ENCODE measurements around the gene PERM1. TPM values are rescaled to one million over a fixed set of nuclear protein-coding genes. Genes with fewer than 3 reads are reported as not detected.

Gene PERM1
- total and polyA plus RNA-seq, 4 donors, result under 0.01 to 0.06 TPM; not detected in 2

DNA sequence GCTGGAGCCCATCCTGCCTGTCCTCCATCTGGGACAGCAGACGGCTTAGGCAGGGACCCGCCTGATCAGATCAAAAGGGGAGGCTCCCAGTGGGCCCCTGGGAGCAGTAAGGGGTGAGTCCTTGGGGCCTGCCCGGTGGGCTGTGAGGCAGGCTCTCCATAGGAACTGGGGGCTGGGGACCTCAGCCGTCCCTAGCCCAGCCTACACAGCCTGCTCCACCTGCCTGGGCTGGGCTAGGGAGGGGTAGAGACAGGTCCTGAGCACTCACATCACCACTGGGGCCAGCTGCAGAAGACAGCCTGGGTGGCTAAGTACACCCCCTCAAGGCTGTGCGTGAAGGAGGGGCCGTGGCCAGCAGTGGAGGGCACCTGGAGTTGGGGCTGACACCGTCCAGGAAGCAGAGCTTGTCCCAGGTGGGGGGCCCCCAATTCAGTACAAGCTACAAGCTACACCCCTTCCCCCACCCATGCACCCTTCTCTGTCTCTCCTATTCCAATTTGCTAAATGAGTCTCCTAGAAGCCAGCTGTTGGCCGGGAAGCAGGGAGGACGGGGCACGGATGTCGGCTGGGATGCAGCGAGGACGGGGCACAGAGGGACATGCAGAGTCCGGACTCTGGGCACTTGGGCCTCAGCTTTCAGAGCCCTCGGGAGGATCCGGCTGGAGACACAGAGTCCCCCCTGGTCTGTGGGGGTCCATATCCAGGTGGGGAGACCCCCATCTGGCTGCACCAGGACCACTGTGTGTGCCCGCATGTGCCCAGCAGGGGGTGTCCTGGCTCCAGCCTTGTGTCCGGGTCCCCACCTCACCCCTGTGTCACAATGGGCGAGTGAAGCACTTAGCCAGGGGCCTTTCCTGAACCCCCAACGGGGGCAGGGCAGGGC, 33.1 kb upstream of the PERM1 start:
- DNase-seq (ENCODE audit: low spot score), result peak; percentile 44
- WGBS, result 85% methylated on average over 20 of the region's 20 CpGs
- Histone ChIP-seq H3K36me3 (ENCODE audit: control insufficient read depth in 4 of 4, insufficient read depth in 3 of 4, low read depth in 1 of 4, low read length in 3 of 4) (no peaks in the 10 kb centered on the region), H3K27me3 (ENCODE audit: control insufficient read depth in 4 of 4, insufficient read depth in 4 of 4, low read length in 3 of 4) (no peaks in the 10 kb centered on the region), H3K4me1 (ENCODE audit: control insufficient read depth in 4 of 4, insufficient read depth in 4 of 4, low read length in 3 of 4) (peaks cover 6 to 19% (median 14%) of the 10 kb centered on the region in 4 donors), H3K9ac (ENCODE audit: low read depth in 1 of 2, low read length in 2 of 2) (no peak overlapping the region), H3K9me3 (ENCODE audit: control insufficient read depth in 4 of 4, low read length in 3 of 4) (no peaks in the 10 kb centered on the region), H3K4me3 (ENCODE audit: low read depth in 1 of 3, low read length in 3 of 3) (no peak overlapping the region), H3K27ac (ENCODE audit: low read depth in 1 of 2, low read length in 2 of 2) (no peak overlapping the region)
- TF ChIP-seq GABPA (IDR thresholded peaks at IDR 0.05 in 1 of 2, conservative IDR thresholded peaks at IDR 0.05 in 1 of 2), result no peak
- no peak for TF ChIP-seq HNF4G (IDR thresholded peaks at IDR 0.05)
- TF ChIP-seq YY1 (IDR thresholded peaks at IDR 0.05), result no peak
- TF ChIP-seq, protein P1, sequence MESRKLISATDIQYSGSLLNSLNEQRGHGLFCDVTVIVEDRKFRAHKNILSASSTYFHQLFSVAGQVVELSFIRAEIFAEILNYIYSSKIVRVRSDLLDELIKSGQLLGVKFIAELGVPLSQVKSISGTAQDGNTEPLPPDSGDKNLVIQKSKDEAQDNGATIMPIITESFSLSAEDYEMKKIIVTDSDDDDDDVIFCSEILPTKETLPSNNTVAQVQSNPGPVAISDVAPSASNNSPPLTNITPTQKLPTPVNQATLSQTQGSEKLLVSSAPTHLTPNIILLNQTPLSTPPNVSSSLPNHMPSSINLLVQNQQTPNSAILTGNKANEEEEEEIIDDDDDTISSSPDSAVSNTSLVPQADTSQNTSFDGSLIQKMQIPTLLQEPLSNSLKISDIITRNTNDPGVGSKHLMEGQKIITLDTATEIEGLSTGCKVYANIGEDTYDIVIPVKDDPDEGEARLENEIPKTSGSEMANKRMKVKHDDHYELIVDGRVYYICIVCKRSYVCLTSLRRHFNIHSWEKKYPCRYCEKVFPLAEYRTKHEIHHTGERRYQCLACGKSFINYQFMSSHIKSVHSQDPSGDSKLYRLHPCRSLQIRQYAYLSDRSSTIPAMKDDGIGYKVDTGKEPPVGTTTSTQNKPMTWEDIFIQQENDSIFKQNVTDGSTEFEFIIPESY (IDR thresholded peaks at IDR 0.05), result no peak
- TF ChIP-seq FOXA2 (IDR thresholded peaks at IDR 0.05), result no peak
- TF ChIP-seq RAD21 (IDR thresholded peaks at IDR 0.05), result peak; percentile 23 to 41

GRCh38 chr1:1013922-1014648, 32.2 kb upstream of the PERM1 start:
- Histone ChIP-seq H3K27me3 (ENCODE audit: control insufficient read depth in 4 of 4, insufficient read depth in 4 of 4, low read length in 3 of 4) (no peaks in the 10 kb centered on the region), H3K9me3 (ENCODE audit: control insufficient read depth in 4 of 4, low read length in 3 of 4) (no peaks in the 10 kb centered on the region), H3K4me1 (ENCODE audit: control insufficient read depth in 4 of 4, insufficient read depth in 4 of 4, low read length in 3 of 4) (peaks cover 4 to 17% (median 13%) of the 10 kb centered on the region in 4 donors), H3K9ac (ENCODE audit: low read depth in 1 of 2, low read length in 2 of 2) (peak overlapping the region; percentile 65 to 93), H3K27ac (ENCODE audit: low read depth in 1 of 2, low read length in 2 of 2) (peak overlapping the region; percentile 88 to 97), H3K4me3 (ENCODE audit: low read depth in 1 of 3, low read length in 3 of 3) (peak overlapping the region; percentile 69 to 94 (median 78)), H3K36me3 (ENCODE audit: control insufficient read depth in 4 of 4, insufficient read depth in 3 of 4, low read depth in 1 of 4, low read length in 3 of 4) (no peaks in the 10 kb centered on the region)
- no peak for DNase-seq (ENCODE audit: low spot score)
- WGBS, result 76% methylated on average over 41 of the region's 41 CpGs
- TF ChIP-seq YY1 (IDR thresholded peaks at IDR 0.05), result no peak
- TF ChIP-seq SP1 (IDR thresholded peaks at IDR 0.05), result no peak
- TF ChIP-seq, protein P2, sequence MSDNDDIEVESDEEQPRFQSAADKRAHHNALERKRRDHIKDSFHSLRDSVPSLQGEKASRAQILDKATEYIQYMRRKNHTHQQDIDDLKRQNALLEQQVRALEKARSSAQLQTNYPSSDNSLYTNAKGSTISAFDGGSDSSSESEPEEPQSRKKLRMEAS (IDR thresholded peaks at IDR 0.05), result no peak
- no peak for TF ChIP-seq HNF4G (IDR thresholded peaks at IDR 0.05)
- TF ChIP-seq JUND (IDR thresholded peaks at IDR 0.05), result no peak

DNA sequence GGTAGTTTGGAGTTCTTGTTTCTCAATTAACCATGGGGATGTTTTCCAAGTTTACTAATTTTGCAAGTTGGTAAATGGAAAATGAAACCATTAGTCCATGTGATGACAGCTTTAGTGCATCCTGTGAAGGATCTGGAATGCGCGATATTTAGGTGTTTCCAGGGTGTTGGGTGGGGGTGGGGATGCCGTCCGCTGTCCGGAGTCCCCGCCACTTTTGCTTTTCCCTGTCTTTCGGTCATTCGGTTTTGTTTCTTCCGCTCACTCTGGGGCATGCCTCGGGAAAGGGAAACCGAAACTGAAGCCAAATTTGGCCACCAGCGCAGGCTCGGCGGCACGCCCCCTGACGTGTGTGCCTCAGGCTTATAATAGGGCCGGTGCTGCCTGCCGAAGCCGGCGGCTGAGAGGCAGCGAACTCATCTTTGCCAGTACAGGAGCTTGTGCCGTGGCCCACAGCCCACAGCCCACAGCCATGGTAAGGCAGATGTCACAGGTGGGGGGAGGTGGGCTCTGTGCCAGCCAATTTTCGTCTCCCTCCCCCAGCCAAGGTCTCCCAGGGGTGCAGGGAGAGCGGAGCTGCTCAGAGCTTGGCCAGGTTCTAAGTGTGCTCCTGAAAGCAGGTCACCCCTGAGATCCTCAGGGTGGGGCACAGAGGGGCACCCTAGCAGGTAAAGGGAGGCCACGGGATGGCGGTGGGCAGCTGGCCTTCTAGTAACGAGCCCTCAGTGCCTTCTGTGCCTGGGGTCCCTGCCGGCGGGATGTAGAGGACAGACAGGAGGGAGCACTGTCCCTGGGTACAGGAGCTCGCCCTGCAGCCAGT, 31.4 kb upstream of the PERM1 start, which contains the start of gene ISG15:
TSS of gene ISG15 (plus strand) at position 393 of the 817 bp plus-strand sequence. CDS start at position 470, 77 bp downstream.
- peak within 1 kb of the TSS; percentile 92 to 93 for H3K9ac ChIP-seq (ENCODE audit: low read depth in 1 of 2, low read length in 2 of 2)
- no peaks in the 10 kb centered on the region for H3K27me3 ChIP-seq (ENCODE audit: control insufficient read depth in 4 of 4, insufficient read depth in 4 of 4, low read length in 3 of 4)
- no peaks in the 10 kb centered on the region for H3K36me3 ChIP-seq (ENCODE audit: control insufficient read depth in 4 of 4, insufficient read depth in 3 of 4, low read depth in 1 of 4, low read length in 3 of 4)
- H3K4me3 ChIP-seq (ENCODE audit: low read depth in 1 of 3, low read length in 3 of 3), result peak within 1 kb of the TSS; percentile 69 to 94 (median 78)
- no peaks in the 10 kb centered on the region for H3K9me3 ChIP-seq (ENCODE audit: control insufficient read depth in 4 of 4, low read length in 3 of 4)
- WGBS, result 4% methylated on average over 30 of the region's 30 CpGs
- peak within 1 kb of the TSS; percentile 88 to 97 for H3K27ac ChIP-seq (ENCODE audit: low read depth in 1 of 2, low read length in 2 of 2)
- peak; percentile 81 for DNase-seq (ENCODE audit: low spot score)
- peaks cover 2 to 15% (median 11%) of the 10 kb centered on the region in 4 donors for H3K4me1 ChIP-seq (ENCODE audit: control insufficient read depth in 4 of 4, insufficient read depth in 4 of 4, low read length in 3 of 4)
- TF ChIP-seq GABPA (IDR thresholded peaks at IDR 0.05 in 1 of 2, conservative IDR thresholded peaks at IDR 0.05 in 1 of 2) (peak in 1 of 2 donors; percentile 76), RXRA (IDR thresholded peaks at IDR 0.05) (peak in 1 of 2 donors; percentile 24), NR2F2 (IDR thresholded peaks at IDR 0.05) (no peak), HNF4A (conservative IDR thresholded peaks at IDR 0.05) (peak; percentile 31 to 49), YY1 (IDR thresholded peaks at IDR 0.05) (peak; percentile 82), RAD21 (IDR thresholded peaks at IDR 0.05) (peak in 1 of 2 donors; percentile 46), ATF3 (IDR thresholded peaks at IDR 0.05) (no peak), REST (IDR thresholded peaks at IDR 0.05) (peak; percentile 85)
- TF ChIP-seq, protein P2 (IDR thresholded peaks at IDR 0.05), result peak; percentile 79
- TF ChIP-seq, protein P1 (IDR thresholded peaks at IDR 0.05), result peak; percentile 67

Measured in liver (tissue), 9 donors.